Spleen (tissue), 3 donors: ENCODE data around the gene STXBP5L.

ENCODE experiments used
- POLR2A ChIP-seq, 3 donors: fragments of 450-650 bp; IDR thresholded peaks; one replicate each; pipeline ENCODE4 v1.5.1; 2017; ENCODE audit warnings: antibody characterized with exemption in 3 of 3, mild to moderate bottlenecking in 1 of 3
- POLR2AphosphoS5 ChIP-seq, 3 donors: sonication (generic); formaldehyde crosslinking; IDR thresholded peaks; one replicate each; pipeline ENCODE4 v1.5.1; 2017; ENCODE audit warnings: antibody characterized with exemption in 3 of 3

DNA sequence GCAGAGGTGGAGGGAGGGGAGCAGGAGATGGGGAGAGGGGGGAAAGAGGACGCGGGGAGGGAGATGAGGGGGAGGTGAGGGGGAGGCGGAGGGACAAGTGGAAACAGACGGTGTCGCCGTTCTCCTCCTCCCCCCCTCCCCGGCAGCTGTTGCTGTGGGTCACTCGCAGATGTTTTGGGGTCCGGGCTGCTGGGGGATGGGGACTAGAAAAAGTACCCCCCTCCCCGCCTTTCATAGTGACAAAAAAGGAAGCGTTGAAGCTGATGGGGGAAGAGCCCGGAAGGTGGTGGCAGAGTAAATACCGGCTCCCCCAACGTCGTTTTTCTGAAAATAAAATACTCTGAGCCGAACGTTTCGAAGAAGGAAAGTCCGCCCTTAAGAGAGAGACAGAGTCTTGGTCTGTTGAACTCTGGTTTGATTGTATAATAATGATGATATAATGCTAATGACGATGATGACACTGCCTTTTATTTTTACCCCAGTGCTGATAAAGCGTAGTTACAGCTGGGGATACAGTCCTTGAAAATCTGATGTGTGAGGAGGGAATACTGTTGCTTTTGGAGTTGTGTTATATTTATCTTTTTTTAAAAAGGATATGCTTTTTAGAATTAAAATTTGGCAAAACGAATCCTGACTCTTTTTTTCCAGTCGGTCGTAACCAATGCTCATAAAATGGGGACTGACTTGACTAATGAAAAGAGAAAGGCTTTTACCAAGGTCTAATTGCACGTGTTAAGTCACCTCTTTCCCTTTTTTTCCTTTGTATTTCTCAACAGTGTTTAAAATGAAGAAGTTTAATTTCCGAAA, 993 bp downstream of the STXBP5L start:
- no peak for TF ChIP-seq POLR2AphosphoS5 (IDR thresholded peaks at IDR 0.05)
- no peak for TF ChIP-seq POLR2A (IDR thresholded peaks at IDR 0.05)
